GM21390 (cell line): ENCODE data around the gene ATXN3.
A peak's percentile ranks its signal among the peaks of the same experiment; 100 is the strongest.
"Not testable (repeated sequence)": the region's sequence is repeated elsewhere in the genome, so short reads cannot be mapped to it uniquely, and the experiment has no call there.

ENCODE experiments used
- ATAC-seq: cut with Tn5 transposase; IDR thresholded peaks from one replicate; pipeline ENCODE4 v1.9.1; 2021; ENCODE audit not compliant: unreplicated experiment

The ATXN3 gene

DNA sequence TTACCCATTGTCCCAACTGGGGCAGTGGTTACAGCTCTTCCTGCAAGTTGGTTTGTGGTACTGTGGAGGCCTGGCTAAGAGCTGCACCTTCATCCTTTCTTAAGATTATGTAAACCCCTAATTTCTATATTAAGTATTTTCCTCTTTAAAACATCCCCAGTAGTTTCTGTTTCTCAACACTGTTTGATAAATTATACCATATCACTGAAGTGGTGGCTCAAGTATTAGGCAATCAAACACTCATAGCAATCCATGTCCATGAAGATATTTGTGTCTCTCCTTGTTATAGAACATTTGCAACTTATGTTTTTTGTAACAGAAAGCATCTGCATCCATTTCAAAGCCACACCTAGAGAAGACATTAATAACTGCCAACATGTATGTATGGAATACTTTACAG, 31.8 kb downstream of the ATXN3 start:
- ATAC-seq = no peak

GRCh38 chr14:92058006-92058917, 48.1 kb downstream of the ATXN3 start:
- ATAC-seq = no peak

DNA sequence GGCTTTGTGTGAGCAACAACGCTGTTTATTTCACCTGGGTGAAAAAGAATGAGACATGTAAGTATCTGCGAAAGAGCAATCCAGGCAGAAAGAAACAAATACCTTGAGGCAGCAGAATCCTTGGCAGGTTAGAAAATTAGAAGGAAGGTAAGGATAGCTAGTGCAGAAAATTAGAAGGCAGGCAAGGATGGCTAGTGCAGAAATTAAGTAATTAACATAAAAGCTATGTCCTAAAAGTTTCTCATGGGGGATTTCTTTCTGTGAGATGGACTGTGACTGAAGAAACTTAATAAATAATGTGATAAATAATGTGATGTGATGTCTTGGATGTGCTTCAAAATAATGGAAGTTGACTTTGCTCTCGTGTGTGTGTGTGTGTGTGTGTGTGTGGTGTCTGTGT, 56.6 kb downstream of the ATXN3 start:
- ATAC-seq = no peak

- ATAC-seq = not testable (repeated sequence)
Observed at GRCh38 chr14:92049221-92049620, 57.2 kb downstream of the ATXN3 start.

- ATAC-seq = not testable (repeated sequence)
Observed at GRCh38 chr14:92045904-92046303, 60.5 kb downstream of the ATXN3 start.

- not testable (repeated sequence) for ATAC-seq
Observed at GRCh38 chr14:92041766-92042165, 64.6 kb downstream of the ATXN3 start.

- ATAC-seq = no peak
Observed at GRCh38 chr14:92041203-92041602, 65.2 kb downstream of the ATXN3 start.

GRCh38 chr14:92040431-92041051, 65.8 kb downstream of the ATXN3 start:
- ATAC-seq = no peak

GRCh38 chr14:92039719-92040430, 66.5 kb downstream of the ATXN3 start, which contains the start of gene TRIP11:
Gene TRIP11, minus strand, starts transcription at chr14:92040059. Its CDS starts 374 bp downstream, at chr14:92039685.
- peak; percentile 95 for ATAC-seq

- ATAC-seq = peak; percentile 5
Observed at GRCh38 chr14:92039063-92039718, 67.2 kb downstream of the ATXN3 start.

DNA sequence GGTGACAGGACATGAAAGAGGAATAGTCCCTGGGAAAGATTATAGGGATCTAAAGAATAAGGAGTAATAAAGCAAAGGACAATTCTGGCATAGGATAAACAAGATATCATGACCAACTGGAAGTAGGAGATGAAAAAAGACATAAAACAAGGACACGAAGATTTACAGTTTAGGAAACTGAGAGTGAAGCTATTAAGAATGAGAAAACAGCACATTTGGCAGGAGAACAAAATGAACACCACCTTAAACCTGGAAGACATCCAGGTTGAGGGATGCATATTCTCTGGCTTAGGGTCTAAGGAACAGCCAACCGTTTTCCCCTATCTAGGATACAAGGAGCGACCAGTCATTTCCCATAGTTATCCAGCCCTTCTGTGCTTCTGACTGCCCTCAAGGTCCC, 68.4 kb downstream of the ATXN3 start:
- ATAC-seq = no peak

DNA sequence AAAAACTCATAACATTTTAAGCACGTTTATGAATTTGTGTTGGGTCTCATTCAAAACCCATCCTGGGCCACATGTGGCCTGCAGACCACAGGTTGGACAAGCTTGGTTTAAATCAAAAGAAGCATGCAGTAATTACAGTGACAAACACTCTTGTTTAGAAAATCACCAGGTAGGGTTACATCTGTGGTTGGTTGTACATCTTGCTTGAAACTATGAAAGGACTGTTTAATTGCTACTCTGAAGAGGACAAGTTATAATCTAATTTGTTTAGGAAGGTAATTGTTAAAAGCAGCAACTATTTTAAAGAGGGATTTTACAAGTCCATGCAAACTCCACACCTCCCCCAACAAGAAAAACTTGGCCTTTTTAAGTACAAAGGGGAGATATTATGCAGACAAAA, 70.5 kb downstream of the ATXN3 start:
- ATAC-seq = no peak

DNA sequence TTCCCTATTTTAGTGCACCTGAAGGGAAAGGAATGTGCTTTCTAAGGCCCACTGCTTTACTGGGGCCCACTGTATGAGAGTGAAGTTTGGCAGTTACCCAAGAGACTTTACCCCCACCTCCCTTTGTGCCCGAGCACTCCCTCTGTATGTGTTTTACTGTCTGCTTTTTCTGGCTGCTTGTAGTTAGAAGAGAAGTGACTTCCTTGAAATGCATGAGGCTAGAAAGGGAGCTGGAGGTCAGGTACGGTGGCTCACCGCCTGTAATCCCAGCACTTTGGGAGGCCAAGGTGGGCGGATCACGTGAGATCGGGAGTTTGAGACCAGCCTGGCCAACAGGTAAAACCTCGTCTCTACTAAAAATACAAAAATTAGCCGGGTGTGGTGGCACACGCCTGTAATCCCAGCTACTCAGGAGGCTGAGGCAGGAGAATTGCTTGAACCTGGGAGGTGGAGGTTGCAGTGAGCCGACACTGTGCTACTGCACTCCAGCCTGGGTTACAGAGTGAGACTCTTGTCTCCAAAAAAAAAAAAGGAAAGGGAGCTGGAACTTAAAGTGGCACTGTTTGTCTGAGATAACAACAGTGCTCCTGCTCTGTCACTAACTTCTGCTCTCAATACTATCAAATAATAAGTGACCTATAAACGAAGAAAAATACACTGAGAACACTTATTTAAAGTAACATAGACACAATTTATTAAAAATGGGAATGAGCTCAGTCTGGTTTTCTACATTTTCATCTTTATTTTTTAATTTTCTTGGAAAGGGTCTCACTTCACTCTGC, 72.3 kb downstream of the ATXN3 start:
- no peak for ATAC-seq

DNA sequence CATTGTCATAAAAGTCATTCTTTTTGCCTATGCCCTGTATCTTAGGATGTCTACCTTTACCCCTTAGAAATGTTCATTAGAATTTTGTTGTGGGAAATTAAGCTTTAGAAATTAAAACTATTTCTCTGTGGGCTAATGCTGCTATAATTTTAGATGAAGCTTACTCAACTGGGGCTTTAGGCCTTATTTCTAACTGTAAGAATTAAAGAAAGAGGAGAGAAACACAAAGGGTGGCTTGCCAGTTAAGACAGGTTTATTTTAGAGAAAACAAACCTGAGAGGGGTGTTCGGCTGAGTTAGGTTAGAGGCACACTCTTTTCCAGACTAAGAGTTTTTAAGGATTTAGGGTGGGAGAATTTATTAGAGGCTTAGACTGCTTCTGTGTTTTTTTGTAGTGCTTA, 72.9 kb downstream of the ATXN3 start:
- ATAC-seq = no peak

GRCh38 chr14:92026548-92027190, 79.7 kb downstream of the ATXN3 start:
- ATAC-seq = no peak

- ATAC-seq = no peak
Observed at GRCh38 chr14:92022036-92022435, 84.3 kb downstream of the ATXN3 start.

GRCh38 chr14:92021523-92021922, 84.9 kb downstream of the ATXN3 start:
- no peak for ATAC-seq

DNA sequence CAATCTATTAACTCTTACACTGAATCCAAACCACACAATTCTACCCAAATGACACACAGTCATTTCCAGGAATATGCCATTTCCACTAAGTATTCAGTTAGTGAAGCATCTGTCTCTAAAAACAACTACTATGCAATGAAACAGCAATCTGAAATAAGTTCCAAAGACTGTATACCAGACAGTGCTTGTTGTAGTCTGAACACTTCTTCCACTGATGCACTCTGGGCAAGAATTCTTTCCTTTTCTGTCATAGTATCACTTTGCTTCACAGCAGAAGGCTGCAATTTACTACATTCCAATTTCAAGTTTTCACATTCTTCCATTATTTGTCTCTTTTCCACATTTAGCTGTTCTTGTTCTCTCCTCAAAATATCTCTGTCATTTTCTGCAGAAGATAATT, 92.3 kb downstream of the ATXN3 start:
- no peak for ATAC-seq

- ATAC-seq = no peak
Observed at GRCh38 chr14:92012121-92012748, 94.1 kb downstream of the ATXN3 start.
